DMS153 (cell line): ENCODE measurements around the gene AGER.
"Not testable (repeated sequence)": the region's sequence is repeated elsewhere in the genome, so short reads cannot be mapped to it uniquely, and the experiment has no call there.

ENCODE experiments used
- DNase-seq: peaks from one replicate; lab custom pipeline; 2025; lab: John Stamatoyannopoulos, UW

AGER gene

DNA sequence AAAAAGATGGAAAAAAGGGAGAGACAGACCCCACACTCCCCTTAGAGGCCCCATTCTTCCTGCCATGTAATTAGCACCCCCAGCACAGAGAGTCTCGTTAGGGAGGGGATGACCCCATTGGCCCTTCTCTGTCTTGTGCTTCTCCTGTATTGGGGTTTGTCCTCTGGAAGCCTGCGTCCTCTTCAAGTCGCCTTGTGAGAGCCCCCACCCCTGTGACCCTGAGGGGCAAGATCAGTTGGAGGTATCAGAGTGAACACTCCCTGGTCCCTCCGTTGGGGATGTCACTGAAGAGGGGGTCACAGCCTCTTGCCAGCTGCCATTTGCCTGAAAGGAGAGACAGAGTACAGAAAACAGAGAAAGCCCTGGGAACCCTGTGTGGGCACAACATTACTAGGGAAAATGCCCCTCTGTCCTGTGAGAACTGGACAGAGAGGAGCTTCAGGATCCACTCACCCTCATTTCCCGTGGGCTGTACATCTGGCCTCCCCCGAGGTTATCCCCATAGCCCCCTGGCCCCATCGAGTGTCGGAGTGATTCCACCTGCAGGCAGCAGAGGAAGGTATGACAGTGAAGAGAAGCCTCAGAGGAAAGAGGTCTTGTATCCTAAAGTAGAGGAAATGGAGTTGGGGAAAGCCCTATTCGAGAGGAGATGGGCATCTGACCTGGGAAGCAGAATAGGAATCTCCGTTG, 2.2 kb upstream of the AGER start:
- DNase-seq: not testable (repeated sequence)

DNA sequence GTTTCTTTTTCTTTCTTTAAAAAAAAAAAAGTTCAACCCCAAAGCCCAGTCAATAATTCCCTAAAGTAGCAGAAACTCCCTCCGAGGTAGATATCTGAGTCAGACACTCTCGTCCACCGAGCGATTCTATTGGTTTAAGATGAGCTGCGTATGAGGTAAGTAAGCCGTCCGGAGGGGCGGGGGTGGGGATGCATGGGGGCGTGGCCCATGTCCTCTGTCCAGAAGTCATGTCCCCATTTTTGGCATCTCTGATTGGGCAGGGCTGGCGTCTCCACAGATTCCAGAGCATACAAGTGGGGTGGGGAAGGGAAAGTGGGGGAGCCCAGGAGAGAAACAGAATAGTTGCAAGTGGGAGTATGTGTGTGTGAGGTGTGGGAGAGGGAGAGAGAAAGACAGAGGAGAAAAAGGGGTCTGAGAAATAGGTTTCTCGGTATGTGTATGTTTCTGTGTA, 1.7 kb upstream of the AGER start:
- DNase-seq: not testable (repeated sequence)

DNA sequence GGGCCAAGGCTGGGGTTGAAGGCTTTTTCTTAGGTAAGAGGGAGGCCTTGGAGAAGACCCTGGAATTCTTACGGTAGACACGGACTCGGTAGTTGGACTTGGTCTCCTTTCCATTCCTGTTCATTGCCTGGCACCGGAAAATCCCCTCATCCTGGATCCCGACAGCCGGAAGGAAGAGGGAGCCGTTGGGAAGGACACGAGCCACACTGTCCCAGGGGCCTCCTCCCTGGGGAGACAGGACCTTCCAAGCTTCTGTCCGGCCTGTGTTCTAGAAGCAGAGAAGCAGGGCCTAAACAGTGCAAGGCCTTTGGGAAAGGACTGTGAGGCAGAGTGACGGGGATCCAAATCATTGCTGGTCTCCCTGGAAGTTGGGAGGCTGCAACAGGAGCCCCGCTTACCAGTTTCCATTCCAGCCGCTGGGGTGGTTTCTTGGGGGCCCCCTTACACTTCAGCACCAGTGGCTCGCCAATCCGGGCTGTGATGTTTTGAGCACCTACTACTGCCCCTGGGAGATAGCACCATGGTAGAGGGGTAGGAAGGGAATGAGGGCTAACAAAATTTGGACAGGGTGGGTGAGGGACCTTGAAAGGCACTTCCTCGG, 470 bp downstream of the AGER start:
- DNase-seq: no peak

DNA sequence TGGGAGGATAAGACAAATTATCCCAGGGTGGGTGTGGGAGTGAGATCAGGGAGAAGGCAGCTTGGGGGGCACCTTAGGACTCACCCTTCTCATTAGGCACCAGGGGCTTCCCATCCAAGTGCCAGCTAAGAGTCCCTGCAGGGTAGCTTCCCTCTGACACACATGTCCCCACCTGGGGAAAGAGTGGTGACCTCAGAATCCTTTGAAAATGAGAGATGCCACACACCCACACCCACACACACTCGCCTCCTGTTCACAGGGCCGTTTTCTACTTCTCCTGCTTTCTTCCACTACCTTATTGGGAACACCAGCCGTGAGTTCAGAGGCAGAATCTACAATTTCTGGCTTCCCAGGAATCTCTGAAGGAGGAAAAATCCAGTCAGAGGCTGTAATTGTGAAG, 1.0 kb downstream of the AGER start:
- DNase-seq: no peak

DNA sequence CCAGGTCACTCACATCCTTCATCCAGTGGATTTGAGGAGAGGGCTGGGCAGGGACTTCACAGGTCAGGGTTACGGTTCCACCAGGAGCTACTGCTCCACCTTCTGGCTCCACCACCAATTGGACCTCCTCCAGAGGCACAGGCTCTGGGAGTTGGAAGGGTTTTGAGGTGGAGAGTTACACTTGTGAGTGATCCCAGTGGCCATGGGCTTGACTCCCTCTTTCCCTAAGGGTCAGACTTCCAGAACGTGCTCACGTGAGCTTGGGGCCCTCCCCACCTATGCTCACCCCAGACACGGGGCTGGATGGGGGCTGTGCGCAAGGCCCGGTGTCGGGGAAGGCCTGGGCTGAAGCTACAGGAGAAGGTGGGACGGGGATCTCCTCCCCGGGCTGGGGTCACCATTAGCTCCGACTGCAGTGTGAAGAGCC, 1.5 kb downstream of the AGER start:
- no peak for DNase-seq

DNA sequence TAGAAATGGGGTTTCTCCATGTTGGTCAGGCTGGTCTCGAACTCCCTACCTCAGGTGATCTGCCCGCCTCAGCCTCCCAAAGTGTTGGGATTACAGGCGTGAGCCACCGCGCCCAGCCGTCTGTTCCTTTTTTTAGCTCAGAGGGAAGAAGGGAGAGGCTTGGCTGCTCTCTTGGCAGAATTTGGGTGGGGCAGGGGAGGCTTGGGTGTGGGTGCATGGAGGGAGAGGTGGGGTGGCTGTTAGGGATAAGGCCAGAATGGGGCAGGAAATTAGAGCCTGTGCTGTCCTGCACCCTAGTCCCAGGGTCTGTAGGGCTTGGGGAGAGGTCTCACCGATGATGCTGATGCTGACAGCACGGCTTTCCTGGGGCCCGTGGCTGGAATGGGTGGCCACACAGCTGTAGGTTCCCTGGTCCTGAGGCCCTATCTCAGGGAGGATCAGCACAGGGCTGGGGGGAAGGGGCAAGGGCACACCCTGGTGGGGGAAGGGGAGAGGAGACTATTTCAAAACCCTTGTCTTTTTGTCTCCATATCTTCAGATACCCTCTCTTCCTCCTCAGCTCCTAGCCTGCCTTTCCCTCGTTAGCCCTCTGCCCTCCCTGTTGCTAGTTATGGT, 2.0 kb downstream of the AGER start:
- DNase-seq: no peak

DNA sequence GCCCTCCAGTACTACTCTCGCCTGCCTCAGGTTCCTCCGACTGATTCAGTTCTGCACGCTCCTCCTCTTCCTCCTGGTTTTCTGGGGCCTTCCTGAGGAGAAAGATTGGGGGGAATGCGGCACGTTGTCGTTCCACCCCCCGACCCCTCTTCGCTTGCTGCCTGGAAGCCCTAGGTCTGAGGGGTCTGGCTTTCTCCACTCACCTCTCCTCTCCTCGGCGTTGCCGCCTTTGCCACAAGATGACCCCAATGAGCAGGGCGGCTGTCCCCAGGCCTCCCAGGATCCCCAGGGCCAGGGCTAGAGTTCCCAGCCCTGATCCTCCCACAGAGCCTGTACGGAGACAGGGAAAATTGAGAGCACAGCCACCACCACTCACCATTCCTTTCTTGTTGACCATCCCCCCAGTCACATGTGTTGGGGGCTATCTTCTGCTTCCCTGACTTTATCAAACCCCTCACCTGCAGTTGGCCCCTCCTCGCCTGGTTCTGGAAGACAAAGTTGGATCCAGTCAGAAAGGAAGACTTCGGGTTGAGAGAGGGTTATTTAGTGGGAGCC, 2.8 kb downstream of the AGER start:
- DNase-seq: no peak

DNA sequence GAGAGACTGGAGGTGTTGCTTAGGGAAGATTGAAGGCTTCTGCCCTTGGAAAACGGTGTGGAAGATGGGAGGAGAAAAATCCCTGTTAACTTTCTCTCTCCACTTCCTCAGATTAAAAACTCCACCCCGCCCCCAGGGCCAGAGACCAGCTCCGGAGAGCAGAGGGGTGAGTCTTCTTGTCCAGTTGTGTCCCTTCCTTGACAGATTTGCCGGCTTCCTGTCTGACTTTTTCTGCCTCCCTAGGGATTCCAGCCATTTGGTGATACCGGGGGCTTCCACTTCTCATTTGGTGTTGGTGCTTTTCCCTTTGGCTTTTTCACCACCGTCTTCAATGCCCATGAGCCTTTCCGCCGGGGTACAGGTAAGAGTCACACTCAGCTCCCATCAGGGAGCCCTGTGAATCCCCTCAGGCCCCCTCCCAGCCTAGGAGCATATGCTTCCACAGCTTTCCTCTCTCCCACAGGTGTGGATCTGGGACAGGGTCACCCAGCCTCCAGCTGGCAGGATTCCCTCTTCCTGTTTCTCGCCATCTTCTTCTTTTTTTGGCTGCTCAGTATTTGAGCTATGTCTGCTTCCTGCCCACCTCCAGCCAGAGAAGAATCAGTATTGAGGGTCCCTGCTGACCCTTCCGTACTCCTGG, 4.2 kb downstream of the AGER start:
- no peak for DNase-seq

DNA sequence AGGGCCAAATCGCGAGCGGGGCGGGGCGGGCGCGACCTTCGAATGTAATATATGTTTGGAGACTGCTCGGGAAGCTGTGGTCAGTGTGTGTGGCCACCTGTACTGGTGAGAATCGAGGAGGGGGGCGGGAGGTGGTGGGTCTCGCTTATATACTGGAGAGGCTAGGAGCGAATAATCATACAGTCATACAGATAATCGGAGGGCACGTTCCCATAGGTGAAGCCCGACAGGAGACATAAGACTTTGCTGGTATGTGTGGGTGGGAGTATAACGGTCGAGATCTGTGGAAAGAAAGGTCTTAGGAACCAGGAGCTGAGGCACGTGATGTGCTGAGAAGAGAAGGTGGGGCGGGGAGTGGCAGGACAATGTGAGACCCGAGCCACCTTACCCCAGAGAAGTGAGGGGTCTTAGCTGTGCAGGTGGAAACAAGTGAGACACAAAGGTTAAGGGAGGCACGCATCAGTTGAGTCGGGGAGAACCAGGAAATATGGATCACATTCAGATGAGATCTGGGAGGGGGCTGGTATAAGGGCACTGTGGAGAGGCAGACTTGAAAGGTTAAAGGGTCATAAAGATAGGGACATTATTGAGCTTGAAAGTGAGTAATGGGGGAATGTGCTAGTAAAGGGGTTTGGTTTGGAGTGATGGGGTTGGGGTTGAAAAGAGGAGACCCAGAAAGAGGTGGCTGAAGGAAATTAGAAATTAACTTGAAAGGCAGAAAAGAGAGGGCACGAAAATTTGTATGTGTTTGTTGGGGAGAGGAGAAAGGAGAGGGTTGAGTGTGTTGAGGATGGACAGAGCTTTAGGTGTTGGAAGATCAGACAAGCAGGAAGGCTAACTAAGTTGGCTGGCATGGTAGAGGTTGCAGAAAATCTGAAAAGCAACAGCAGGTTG, 5.3 kb downstream of the AGER start:
- no peak for DNase-seq

DNA sequence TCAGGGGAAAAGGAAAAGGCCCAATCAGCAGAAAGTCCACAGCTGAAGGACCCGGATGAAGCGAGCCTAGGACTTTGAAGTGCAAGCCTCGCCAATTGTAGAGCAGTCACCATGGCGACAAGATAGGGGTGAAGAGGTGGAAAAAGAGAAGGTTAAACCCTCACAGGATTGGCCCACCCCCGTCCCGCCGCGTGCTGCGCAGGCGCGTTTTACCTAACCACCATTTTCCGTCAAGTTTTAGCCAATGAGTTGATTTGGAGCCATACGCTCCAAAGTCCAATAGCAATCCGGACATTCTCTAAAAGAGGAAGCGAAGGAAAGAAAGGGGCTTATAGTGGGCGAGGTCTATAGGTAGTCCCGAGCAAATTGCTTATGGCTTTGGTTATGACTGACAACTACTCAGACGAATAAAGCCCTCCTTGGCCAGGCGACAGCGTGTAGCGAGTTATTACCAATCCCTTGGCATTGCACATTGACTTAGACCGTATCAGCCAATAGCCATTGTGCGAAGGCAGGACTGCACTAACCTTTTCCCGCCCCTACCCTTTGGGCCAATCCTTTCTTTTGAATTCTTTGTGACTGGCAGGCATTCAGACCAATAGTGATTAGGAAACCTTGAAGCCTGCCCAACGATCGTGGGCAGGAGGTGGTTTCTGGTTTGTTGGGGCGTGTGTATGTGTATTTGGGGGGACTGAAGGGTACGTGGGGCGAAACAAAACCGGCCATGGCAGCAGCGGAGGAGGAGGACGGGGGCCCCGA, 6.1 kb downstream of the AGER start, which contains the start of gene RNF5:
TSS of gene RNF5 (plus strand) at position 618 of the 759 bp plus-strand sequence. CDS start at position 725, 107 bp downstream.
- DNase-seq: peak; percentile 100

DNA sequence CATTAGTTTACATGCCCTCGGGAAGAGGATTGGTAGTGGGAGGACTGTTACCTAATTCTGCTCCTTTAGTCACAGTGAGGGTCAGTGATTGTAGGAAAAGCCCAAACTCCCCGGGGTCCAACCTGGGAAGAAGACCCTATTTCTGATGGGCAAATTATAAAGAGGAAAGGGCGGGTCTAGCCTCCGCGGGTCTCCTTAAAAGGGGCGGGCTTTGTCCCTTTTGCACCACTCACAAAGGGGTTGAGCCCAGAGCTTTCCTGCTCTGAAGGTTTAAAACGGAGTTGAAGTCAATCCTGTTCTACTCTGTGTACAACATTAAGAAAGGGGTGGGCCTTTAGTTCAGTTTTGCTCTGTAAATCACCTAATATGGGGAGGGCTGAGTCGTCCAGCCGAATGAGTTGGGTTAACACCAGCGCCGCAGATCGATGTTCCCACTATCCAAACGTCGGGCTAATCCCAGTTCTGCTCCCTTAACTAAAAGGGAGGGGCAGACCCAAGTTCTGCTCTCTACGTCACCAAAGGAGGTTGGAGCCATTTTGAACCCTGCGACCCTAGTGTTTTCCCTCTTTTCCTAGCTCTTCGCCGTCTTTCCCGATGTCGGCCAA, 6.8 kb downstream of the AGER start:
- DNase-seq: peak; percentile 60

DNA sequence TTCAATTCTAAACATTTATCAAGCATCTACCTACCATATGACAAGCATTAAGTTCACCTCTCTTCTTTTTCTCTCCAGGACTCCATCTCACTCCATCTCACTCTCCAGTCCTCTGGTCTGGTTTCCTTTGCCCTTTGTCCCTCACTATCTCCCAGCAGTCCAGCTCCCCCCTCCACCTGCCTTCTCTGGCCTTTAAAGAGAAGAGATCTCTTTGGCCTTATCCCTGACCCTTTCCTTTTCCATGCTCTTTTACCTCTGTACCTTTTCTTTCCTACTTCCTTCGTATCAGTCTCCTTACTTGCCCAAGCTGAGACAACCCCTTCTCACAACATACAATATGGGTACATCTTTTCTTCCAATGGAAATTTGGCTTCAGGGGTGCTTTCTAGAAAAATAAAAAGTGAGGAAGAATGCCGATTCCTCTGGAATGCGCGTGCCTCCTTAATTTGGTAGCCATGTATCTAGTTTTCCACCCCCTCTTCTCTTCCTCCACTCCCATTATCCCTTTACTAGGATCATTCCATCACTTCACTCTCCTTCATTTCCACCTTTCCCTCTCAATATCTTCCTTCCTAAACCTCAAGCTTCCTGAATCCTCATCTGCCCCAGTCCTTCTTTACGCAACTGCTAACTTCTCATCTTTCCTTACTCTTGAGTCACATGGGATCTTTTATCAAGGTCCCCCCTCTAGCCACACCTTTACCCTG, 7.4 kb downstream of the AGER start:
- no peak for DNase-seq

DNA sequence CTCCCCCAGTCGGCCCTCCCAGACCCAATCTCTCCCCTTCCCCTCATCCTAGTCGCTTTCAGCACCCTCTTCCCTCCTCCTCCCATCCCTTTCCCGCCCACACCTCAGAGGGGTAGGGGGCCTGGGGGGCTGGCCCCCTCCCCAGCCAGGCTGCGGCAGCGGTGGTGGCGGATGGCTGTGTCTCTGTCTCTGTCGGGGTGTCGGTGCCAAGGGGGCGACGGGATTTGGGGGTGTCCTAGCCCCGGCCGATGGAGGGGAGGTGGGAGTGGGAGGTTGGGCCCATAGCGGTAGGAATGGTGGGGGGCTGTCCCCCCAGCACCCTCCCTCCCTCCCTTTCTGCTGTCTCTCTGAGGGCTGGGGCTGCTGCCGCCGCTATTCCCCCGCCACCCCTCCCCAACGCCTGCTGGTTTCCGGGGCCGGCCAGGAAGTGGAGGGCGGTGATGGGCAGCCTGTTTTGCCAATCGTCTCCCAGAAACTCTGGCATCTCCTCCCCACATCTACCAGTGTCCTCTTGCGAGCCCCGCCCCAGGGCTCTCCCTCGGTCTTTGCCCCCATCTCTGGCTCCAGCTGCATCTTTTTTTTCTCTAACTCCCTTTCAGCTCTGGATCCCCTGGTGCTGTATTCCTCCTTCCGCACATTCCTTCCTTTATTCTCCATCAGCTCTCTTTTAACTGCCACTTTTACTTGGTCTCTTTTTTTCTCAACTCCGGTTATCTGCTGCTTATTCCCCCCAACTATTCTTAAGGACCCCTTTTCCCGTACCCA, 8.2 kb downstream of the AGER start, which contains the start of gene AGPAT1:
TSS of gene AGPAT1 (minus strand) at position 374 of the 765 bp plus-strand sequence. CDS start 4,588 bp downstream, outside the sequence.
- peak; percentile 90 for DNase-seq

DNA sequence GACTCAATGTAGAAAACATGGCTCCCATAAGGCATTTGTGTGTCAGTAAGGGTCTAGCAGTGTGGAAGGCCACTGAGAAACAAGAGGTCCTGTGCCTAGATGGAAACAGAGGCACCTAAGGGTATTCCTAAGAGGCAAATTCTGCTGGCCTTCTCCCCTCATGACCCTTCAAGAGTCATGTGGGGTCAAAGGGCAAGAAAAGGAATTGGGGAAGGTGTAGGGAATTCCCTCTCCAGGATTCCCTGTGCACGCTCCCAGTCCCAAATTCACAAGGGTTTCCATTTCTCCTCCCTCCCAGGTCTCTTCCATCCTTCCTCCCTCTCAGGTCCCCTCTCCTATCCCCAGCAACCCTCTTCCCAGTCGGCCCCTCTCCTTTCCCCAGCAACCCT, 8.7 kb downstream of the AGER start:
- no peak for DNase-seq

DNA sequence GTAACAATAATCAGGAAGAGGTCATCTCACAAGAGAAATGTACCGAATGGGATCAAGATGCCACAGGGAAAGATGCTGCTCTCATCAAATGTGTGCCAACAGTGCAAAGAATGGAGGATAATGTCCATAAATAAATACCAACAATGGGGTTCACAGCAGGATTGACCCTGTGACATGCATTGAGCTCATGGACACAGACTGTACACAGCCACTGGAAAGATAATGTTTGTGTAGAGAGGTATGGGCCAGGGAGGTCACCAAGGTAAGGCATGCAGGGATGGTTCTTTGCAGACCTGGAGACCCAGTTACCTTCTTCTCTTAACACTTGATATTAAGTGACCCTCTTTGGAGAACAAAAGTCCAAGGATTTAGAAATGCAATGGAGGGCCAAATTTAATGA, 9.6 kb downstream of the AGER start:
- DNase-seq: no peak

DNA sequence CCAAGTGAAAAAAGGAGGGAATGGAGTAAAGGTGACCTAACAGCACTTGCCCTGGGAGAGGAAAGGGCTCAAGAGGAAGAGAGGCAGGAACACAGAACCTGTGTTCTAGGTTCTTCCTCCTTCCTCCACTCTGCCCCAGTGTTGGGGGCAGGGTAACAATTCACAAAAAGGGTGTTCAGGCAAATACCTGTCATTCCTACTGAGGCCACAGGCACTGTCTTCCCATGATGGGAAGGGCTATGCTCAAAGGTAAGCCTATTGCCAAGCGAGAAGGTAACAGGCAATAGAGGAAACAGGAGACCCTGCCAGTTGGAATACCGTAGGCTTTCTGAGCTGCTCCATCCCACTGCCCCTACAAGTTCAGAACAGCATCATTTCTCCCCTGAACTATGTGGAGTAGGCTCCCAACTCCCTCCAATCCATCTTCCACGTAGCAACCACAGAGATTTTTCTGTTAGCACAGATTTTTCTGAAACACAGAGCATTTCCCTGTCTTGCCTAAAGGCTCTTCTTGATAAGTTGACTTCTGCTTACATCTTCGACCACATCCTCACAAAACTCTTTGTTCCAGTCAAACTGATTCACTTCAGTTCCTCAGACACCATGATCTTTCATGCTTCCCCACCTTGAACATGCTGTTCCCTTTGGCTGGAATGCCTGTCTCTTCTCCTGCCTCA, 10.9 kb downstream of the AGER start:
- DNase-seq: no peak

DNA sequence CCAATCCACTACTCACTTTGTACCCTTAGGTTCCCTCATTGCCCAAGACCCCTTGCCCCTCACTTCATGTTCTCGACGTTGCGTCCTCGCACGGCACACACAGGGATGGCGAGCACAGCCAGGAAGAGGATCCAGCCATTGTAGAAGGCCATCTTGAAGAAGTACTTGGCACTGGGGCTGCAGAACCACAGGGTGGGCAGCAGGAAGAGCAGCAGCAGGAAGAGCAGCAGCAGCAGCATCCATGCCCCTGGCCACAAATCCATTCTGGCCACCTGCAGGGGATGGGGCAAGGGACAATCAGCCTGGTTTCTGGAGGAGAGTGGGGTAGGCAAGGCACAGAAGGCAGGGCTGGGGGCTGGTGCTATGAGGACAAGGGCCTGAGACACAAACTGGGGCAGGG, 12.8 kb downstream of the AGER start:
- no peak for DNase-seq

DNA sequence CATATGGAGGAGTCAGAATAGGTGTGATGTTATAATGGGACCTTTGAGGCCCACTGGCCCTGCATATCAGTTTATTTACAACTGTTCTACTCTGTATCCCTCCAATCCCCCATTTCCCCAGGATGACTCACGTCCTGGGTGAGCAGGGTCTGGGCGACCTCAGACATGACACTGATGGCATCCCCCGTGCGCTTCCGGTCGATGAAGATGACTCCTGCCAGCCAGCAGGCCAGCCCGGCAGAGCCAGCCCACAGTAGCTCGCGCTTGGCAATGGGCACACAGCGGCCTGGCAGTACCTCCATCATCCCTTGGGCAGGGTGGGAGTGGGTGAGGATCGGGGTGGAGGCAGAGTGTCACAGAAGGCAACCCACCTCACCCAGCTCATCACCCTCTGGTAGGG, 13.8 kb downstream of the AGER start:
- DNase-seq: no peak
